Sigmoid colon (tissue), 7 donors: ENCODE data around the gene SLC38A7. TPM values are rescaled to one million over a fixed set of nuclear protein-coding genes. Genes with fewer than 3 reads are reported as not detected.

Source experiments
- DNase-seq: peaks from one replicate; pipeline ENCODE4 v3.0.0-alpha.2; 2019
- H3K27ac ChIP-seq, 4 donors: fragments of 200-600 bp; sonication (generic); one replicate each; pipeline ENCODE4 v1.5.1; 2016 to 2019; ENCODE audit warnings: mild to moderate bottlenecking in 1 of 4
- H3K27me3 ChIP-seq, 3 donors: fragments of 200-600 bp; sonication (generic); one replicate each; pipeline ENCODE4 v1.5.1; 2019; ENCODE audit warnings: mild to moderate bottlenecking in 1 of 3
- H3K36me3 ChIP-seq, 4 donors: fragments of 200-600 bp; sonication (generic); one replicate each; pipeline ENCODE4 v1.5.1; 2016 to 2019
- H3K4me1 ChIP-seq, 4 donors: fragments of 200-600 bp; sonication (generic); one replicate each; pipeline ENCODE4 v1.5.1; 2017 to 2019
- H3K4me3 ChIP-seq, 4 donors: fragments of 200-600 bp; sonication (generic); one replicate each; pipeline ENCODE4 v1.5.1; 2017 to 2019; ENCODE audit warnings: mild to moderate bottlenecking in 2 of 4, moderate library complexity in 1 of 4
- H3K9me3 ChIP-seq, 4 donors: fragments of 200-600 bp in 3 of 4; sonication (generic) in 3 of 4; one replicate each; pipeline versions ENCODE4 v1.5.1 to v1.6.1; 2013 to 2019
- EP300 ChIP-seq, 4 donors: sonication (generic); formaldehyde crosslinking; IDR thresholded peaks; one replicate each; pipeline ENCODE4 v1.6.1; 2017; ENCODE audit warnings: antibody characterized with exemption in 4 of 4
- POLR2A ChIP-seq, 2 donors: fragments of 450-650 bp; IDR thresholded peaks; one replicate each; pipeline ENCODE4 v1.6.1; 2016; ENCODE audit warnings: antibody characterized with exemption in 2 of 2, mild to moderate bottlenecking in 2 of 2, moderate library complexity in 2 of 2
- POLR2AphosphoS5 ChIP-seq, 4 donors: sonication (generic); formaldehyde crosslinking; IDR thresholded peaks; one replicate each; pipeline ENCODE4 v1.6.1; 2017; ENCODE audit warnings: antibody characterized with exemption in 4 of 4
- WGBS, 2 donors: extraction: QIAGEN DNeasy Blood & Tissue Kit; methylation state at CpG; one replicate each; pipeline ENCODE4 v1.1.7; 2013; 5-methylcytosine and 5-hydroxymethylcytosine counted together
- intact Hi-C: fragments of 100-400 bp; cut with DNase I; formaldehyde crosslinking; loops from one replicate; pipeline ENCODE4 v1.15.1; 2023
- polyA plus RNA-seq, 3 donors: library from polyadenylated mRNA; stranded (reverse); fragments of 200-250 nt; gene quantifications; one replicate each; pipeline ENCODE4 v1.2.3, GENCODE V29; 2013
- total RNA-seq, 4 donors: library from RNA; depleted of rRNA; stranded (reverse); fragments of >200 nt; gene quantifications; one replicate each; pipeline ENCODE4 v1.1.0, GENCODE V29; 2016
- TF ChIP-seq, protein P1 (sequence below), 4 experiments: fragments of 450-650 bp in 3 of 4; fragments of 200-600 bp in 1 of 4; IDR thresholded peaks; one replicate each; pipeline ENCODE4 v1.5.1; 2016 to 2019; ENCODE audit warnings: antibody characterized with exemption in 4 of 4, mild to moderate bottlenecking in 3 of 4, moderate library complexity in 2 of 4
- donor health status: healthy with polysubstance abuse.
- donor health status: Bipolar disorder and iron deficiency.
- donor health status: healthy.

SLC38A7 gene
- total and polyA plus RNA-seq, 7 donors, result 0.60 to 17.4 (median 10.4) TPM

- H3K9me3 ChIP-seq, result no peaks in the 10 kb centered on the region
- H3K36me3 ChIP-seq, result no peaks in the 10 kb centered on the region
- H3K27me3 ChIP-seq, result no peaks in the 10 kb centered on the region
- H3K27ac ChIP-seq, result no peak overlapping the region
- no peak for DNase-seq
- no peaks in the 10 kb centered on the region for H3K4me1 ChIP-seq
- TF ChIP-seq POLR2A (IDR thresholded peaks at IDR 0.05) (no peak), POLR2AphosphoS5 (IDR thresholded peaks at IDR 0.05) (no peak), EP300 (IDR thresholded peaks at IDR 0.05) (no peak)
- TF ChIP-seq, protein P1, sequence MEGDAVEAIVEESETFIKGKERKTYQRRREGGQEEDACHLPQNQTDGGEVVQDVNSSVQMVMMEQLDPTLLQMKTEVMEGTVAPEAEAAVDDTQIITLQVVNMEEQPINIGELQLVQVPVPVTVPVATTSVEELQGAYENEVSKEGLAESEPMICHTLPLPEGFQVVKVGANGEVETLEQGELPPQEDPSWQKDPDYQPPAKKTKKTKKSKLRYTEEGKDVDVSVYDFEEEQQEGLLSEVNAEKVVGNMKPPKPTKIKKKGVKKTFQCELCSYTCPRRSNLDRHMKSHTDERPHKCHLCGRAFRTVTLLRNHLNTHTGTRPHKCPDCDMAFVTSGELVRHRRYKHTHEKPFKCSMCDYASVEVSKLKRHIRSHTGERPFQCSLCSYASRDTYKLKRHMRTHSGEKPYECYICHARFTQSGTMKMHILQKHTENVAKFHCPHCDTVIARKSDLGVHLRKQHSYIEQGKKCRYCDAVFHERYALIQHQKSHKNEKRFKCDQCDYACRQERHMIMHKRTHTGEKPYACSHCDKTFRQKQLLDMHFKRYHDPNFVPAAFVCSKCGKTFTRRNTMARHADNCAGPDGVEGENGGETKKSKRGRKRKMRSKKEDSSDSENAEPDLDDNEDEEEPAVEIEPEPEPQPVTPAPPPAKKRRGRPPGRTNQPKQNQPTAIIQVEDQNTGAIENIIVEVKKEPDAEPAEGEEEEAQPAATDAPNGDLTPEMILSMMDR (IDR thresholded peaks at IDR 0.05), result no peak
- 22 to 75% methylated on average over 3 of the region's 3 CpGs for WGBS, 2 donors
- intact Hi-C loops, result no loop called here
- no peak overlapping the region for H3K4me3 ChIP-seq
Observed at GRCh38 chr16:58649707-58650106, 34.9 kb downstream of the SLC38A7 start.

DNA sequence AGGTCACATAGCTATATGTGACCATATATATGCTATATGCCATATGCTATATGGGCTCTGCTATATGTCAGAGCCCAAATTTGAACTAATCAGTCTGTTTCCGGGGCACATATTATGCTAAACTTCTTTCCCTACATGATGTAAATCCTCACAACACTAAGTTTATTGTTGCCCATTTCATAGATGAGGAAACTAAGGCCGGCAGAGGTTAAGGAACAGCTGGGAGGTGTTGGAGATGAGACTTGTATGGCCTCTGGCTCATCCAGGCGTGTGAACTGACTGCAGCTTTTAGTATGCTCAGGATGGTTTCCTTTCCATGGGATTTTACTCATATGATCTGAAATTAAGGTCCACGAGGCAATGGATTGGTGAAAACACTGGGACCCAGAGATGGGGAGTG, 37.5 kb downstream of the SLC38A7 start:
- WGBS, 2 donors, result 88 to 92% methylated on average over 4 of the region's 4 CpGs
- no peak for TF ChIP-seq EP300 (IDR thresholded peaks at IDR 0.05)
- TF ChIP-seq POLR2AphosphoS5 (IDR thresholded peaks at IDR 0.05), result no peak
- TF ChIP-seq POLR2A (IDR thresholded peaks at IDR 0.05), result no peak
- TF ChIP-seq, protein P1 (IDR thresholded peaks at IDR 0.05), result no peak
- H3K27ac ChIP-seq, result no peak overlapping the region
- no peak for DNase-seq
- intact Hi-C loops, result no loop called here
- H3K4me1 ChIP-seq, result no peaks in the 10 kb centered on the region
- no peaks in the 10 kb centered on the region for H3K36me3 ChIP-seq
- no peaks in the 10 kb centered on the region for H3K27me3 ChIP-seq
- no peak overlapping the region for H3K4me3 ChIP-seq
- H3K9me3 ChIP-seq, result no peaks in the 10 kb centered on the region

GRCh38 chr16:58644765-58645487, 39.6 kb downstream of the SLC38A7 start:
- no peaks in the 10 kb centered on the region for H3K9me3 ChIP-seq
- no peak overlapping the region for H3K4me3 ChIP-seq
- no peaks in the 10 kb centered on the region for H3K36me3 ChIP-seq
- DNase-seq, result no peak
- no peak overlapping the region for H3K27ac ChIP-seq
- intact Hi-C loops, result no loop called here
- H3K4me1 ChIP-seq, result no peaks in the 10 kb centered on the region
- no peak for TF ChIP-seq POLR2A (IDR thresholded peaks at IDR 0.05)
- no peak for TF ChIP-seq EP300 (IDR thresholded peaks at IDR 0.05)
- no peak for TF ChIP-seq POLR2AphosphoS5 (IDR thresholded peaks at IDR 0.05)
- TF ChIP-seq, protein P1 (IDR thresholded peaks at IDR 0.05), result no peak
- no peaks in the 10 kb centered on the region for H3K27me3 ChIP-seq
- 85 to 86% methylated on average over 8 of the region's 8 CpGs for WGBS, 2 donors

DNA sequence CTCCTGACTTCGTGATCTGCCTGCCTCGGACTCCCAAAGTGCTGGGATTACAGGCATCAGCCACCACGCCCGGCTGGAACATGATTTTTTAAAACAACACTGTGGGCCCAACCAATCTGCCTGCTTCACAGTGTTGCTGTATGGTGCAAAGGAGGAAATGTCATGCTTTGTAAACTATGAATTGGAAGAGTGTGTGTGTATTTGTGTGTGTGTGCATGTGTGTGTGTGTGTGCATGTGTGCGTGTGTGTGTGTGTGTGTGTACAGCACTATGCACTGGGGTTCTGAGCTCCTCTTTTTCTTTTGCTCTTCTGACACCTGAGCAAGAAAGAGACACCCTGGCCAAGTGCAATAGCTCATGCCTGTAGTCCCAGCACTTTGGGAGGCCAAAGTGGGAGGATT, 40.5 kb downstream of the SLC38A7 start:
- Histone ChIP-seq H3K4me1 (no peaks in the 10 kb centered on the region), H3K9me3 (no peaks in the 10 kb centered on the region), H3K4me3 (no peak overlapping the region), H3K27ac (no peak overlapping the region), H3K27me3 (no peaks in the 10 kb centered on the region), H3K36me3 (no peaks in the 10 kb centered on the region)
- TF ChIP-seq POLR2A (IDR thresholded peaks at IDR 0.05) (no peak), POLR2AphosphoS5 (IDR thresholded peaks at IDR 0.05) (no peak), EP300 (IDR thresholded peaks at IDR 0.05) (no peak)
- TF ChIP-seq, protein P1 (IDR thresholded peaks at IDR 0.05), result no peak
- intact Hi-C loops, result no loop called here
- DNase-seq, result no peak
- WGBS, 2 donors, result 80 to 92% methylated on average over 5 of the region's 5 CpGs

DNA sequence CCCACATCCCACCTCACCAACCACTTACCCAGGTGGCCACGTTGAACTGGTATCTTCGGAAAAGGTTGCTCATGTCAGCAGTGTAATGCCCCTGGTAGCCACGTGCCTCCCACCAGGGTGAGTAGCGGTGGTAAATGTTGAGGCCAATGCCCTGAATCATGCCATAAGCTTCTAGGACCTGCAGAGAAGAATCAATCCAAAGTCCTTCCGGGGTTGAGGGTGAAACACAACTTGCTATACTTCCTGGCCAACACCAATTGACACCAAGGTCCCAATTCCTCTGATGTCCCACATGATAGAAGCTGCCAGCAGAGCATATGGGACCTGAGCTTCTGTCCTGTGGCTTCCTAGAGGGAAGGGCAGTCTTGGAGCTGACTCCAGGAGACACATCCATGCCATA, 43.6 kb downstream of the SLC38A7 start:
- Histone ChIP-seq H3K4me1 (no peaks in the 10 kb centered on the region), H3K36me3 (no peaks in the 10 kb centered on the region), H3K27ac (no peak overlapping the region), H3K9me3 (no peaks in the 10 kb centered on the region), H3K27me3 (no peaks in the 10 kb centered on the region), H3K4me3 (no peak overlapping the region)
- TF ChIP-seq POLR2AphosphoS5 (IDR thresholded peaks at IDR 0.05) (no peak), EP300 (IDR thresholded peaks at IDR 0.05) (no peak), POLR2A (IDR thresholded peaks at IDR 0.05) (no peak)
- TF ChIP-seq, protein P1 (IDR thresholded peaks at IDR 0.05), result no peak
- DNase-seq, result no peak
- intact Hi-C loops, result no loop called here
- 90 to 91% methylated on average over 5 of the region's 5 CpGs for WGBS, 2 donors
